Type B pancreatic cell (in vitro differentiated cells): Measurements from ENCODE around the gene TCHH. TPM values are rescaled to one million over a fixed set of nuclear protein-coding genes. Genes with fewer than 3 reads are reported as not detected.

Experiments used
- DNase-seq: peaks from one replicate; pipeline ENCODE4 v3.0.0; 2021; ENCODE audit warnings: mixed read lengths; ENCODE audit not compliant: unreplicated experiment; ENCODE audit errors: extremely low spot score
- H3K27ac Mint-ChIP-seq: 2 replicates; pipeline ENCODE4 v1.8.0; 2021; ENCODE audit warnings: mild to moderate bottlenecking, mixed read lengths
- H3K27me3 Mint-ChIP-seq: 2 replicates; pipeline ENCODE4 v1.8.0; 2021; ENCODE audit warnings: mixed read lengths
- H3K36me3 Mint-ChIP-seq: 2 replicates; pipeline ENCODE4 v1.8.0; 2021; ENCODE audit warnings: mixed read lengths
- H3K4me1 Mint-ChIP-seq: one replicate; pipeline ENCODE4 v1.8.0; 2021; ENCODE audit warnings: mixed read lengths; ENCODE audit not compliant: unreplicated experiment
- H3K4me3 Mint-ChIP-seq: 2 replicates; pipeline ENCODE4 v1.8.0; 2021; ENCODE audit warnings: mild to moderate bottlenecking, mixed read lengths
- H3K9me3 Mint-ChIP-seq: 2 replicates; pipeline ENCODE4 v1.8.0; 2021; ENCODE audit warnings: mixed read lengths
- total RNA-seq: library from RNA; stranded (reverse); gene quantifications from 2 replicates; pipeline ENCODE4 v1.2.1, GENCODE V29; 2021; ENCODE audit warnings: low replicate concordance
- TF ChIP-seq, protein P1 (sequence below): fragments of 200-600 bp; sonication (generic); conservative IDR thresholded peaks from 2 replicates; pipeline ENCODE4 v1.5.0; 2021; ENCODE audit warnings: antibody characterized with exemption, mild to moderate bottlenecking

Gene TCHH
- total RNA-seq, 1 donor from 2014 or later: 0.07 TPM

DNA sequence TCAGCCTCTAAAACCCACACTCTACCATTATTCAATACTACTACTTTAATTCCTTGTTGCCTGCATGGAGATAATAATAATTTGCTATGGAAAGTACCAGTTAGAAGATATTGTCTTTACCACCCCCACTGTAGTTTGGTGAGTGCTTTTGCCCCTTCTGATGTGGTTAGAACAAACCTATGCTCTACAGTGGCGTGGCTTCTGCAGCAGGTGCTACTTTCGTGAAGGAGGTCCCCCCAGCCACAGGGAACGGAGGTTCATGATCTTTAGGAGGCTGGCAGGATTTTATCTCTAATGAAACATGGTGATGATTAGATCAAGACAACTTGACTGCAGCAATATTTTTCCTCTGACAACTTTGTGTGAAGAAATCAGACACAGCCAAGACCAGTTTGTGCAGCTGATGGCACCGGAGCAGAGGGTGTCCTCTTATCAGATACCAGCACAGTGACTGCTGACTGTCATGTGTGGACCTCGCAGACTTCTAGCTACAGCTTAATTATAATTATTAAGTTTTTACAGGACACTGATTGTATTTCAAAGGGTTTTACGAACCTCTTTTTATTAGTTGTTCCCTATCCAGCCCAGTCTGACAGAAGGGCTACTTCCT lies 10.7 kb upstream of the TCHH start:
- no peaks in the 10 kb centered on the region for H3K36me3 Mint-ChIP-seq
- no peaks in the 10 kb centered on the region for H3K4me1 Mint-ChIP-seq
- H3K9me3 Mint-ChIP-seq: no peaks in the 10 kb centered on the region
- no peak overlapping the region for H3K4me3 Mint-ChIP-seq
- TF ChIP-seq, protein P1, sequence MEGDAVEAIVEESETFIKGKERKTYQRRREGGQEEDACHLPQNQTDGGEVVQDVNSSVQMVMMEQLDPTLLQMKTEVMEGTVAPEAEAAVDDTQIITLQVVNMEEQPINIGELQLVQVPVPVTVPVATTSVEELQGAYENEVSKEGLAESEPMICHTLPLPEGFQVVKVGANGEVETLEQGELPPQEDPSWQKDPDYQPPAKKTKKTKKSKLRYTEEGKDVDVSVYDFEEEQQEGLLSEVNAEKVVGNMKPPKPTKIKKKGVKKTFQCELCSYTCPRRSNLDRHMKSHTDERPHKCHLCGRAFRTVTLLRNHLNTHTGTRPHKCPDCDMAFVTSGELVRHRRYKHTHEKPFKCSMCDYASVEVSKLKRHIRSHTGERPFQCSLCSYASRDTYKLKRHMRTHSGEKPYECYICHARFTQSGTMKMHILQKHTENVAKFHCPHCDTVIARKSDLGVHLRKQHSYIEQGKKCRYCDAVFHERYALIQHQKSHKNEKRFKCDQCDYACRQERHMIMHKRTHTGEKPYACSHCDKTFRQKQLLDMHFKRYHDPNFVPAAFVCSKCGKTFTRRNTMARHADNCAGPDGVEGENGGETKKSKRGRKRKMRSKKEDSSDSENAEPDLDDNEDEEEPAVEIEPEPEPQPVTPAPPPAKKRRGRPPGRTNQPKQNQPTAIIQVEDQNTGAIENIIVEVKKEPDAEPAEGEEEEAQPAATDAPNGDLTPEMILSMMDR: no peak
- no peak overlapping the region for H3K27ac Mint-ChIP-seq
- no peak for DNase-seq
- H3K27me3 Mint-ChIP-seq: peaks cover 36% of the 10 kb centered on the region

DNA sequence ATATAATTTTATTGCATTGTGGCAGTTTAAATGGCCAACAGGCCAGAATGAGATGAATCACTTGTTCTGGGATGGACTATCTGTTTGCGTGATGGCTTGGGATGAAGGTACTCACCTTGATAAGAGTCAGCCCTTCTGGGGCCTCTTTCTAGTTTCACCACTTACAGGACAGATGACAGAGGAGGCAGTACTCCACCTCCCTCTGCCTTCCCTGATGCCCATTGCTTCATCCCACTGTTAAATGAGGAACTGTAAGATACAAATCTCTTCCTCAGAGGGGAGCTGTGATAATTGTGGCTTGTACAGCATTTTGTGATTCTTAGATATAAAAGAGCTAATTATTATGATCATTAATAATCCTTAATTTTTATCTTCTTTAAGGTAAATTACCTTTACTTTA lies 3.7 kb upstream of the TCHH start:
- no peak overlapping the region for H3K27ac Mint-ChIP-seq
- H3K4me1 Mint-ChIP-seq: no peaks in the 10 kb centered on the region
- H3K4me3 Mint-ChIP-seq: no peak overlapping the region
- no peaks in the 10 kb centered on the region for H3K9me3 Mint-ChIP-seq
- no peak for DNase-seq
- H3K36me3 Mint-ChIP-seq: no peaks in the 10 kb centered on the region
- peaks cover 37% of the 10 kb centered on the region for H3K27me3 Mint-ChIP-seq
- TF ChIP-seq, protein P1: no peak

DNA sequence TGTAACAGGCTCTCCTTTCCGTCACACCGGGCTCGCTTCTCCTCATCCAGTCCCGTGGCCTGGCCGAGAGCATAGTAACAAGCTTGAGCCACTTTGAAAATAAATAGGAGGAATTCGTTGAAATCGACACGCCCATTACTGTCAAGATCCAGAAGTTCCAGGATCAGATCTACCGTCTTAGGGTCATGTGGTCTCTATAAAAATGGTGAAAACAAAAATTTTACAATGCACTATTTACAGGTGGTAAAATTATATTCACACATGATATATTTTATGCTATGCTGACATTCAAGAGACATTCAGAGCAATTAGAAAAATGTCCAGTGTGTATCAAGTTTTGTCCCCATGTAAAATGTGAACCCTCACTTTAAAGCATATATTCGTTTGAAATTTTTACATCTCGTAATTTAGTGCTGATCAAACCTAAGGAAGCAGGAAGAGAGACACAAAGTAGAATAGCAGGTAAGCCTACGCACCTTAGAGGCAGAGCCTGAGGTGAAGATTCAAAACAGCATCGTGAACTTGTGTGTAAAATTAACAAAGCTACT lies 2.3 kb downstream of the TCHH start:
- peaks cover 4% of the 10 kb centered on the region for H3K36me3 Mint-ChIP-seq
- no peak for DNase-seq
- peaks cover 19% of the 10 kb centered on the region for H3K27me3 Mint-ChIP-seq
- H3K4me3 Mint-ChIP-seq: no peak overlapping the region
- no peaks in the 10 kb centered on the region for H3K4me1 Mint-ChIP-seq
- H3K27ac Mint-ChIP-seq: no peak overlapping the region
- H3K9me3 Mint-ChIP-seq: no peaks in the 10 kb centered on the region
- TF ChIP-seq, protein P1: no peak

DNA sequence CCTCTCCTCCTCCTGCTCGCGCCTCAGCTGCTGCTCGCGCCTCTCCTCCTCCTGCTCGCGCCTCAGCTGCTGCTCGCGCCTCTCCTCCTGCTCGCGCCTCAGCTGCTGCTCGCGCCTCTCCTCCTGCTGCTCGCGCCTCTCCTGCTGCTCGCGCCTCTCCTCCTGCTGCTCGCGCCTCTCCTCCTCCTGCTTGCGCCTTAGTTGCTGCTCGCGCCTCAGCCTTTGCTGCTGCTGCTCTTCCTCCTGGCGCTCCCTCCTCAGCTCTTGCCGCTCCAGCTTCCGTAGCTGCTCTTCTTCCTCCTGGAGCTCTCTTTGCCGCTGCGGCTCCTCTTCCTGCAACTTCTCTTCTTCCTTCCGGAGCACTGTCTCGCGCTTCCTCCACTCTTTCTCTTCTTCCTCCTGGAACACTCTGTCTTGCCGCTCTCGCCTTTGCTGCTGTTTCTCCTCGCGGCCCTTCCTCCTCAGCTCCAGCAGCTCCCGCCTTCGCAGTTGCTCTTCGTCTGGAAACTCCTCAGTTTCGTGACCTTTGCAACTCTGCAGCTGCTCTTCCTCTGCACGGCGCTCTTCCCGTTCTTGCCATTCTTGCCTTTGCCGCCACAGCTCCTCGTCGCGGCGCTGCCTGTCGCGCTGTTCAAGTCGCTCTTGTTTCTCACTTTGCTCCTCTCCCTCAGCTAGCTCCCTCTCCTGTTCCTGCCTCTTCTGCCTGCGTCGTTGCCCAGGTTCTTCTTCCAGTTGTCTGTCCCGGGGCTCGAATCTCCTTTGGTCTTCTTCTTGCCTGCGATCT lies 3.0 kb downstream of the TCHH start:
- H3K27ac Mint-ChIP-seq: no peak overlapping the region
- peaks cover 16% of the 10 kb centered on the region for H3K27me3 Mint-ChIP-seq
- peaks cover 8% of the 10 kb centered on the region for H3K36me3 Mint-ChIP-seq
- no peaks in the 10 kb centered on the region for H3K9me3 Mint-ChIP-seq
- TF ChIP-seq, protein P1: no peak
- DNase-seq: no peak
- H3K4me1 Mint-ChIP-seq: no peaks in the 10 kb centered on the region
- no peak overlapping the region for H3K4me3 Mint-ChIP-seq

DNA sequence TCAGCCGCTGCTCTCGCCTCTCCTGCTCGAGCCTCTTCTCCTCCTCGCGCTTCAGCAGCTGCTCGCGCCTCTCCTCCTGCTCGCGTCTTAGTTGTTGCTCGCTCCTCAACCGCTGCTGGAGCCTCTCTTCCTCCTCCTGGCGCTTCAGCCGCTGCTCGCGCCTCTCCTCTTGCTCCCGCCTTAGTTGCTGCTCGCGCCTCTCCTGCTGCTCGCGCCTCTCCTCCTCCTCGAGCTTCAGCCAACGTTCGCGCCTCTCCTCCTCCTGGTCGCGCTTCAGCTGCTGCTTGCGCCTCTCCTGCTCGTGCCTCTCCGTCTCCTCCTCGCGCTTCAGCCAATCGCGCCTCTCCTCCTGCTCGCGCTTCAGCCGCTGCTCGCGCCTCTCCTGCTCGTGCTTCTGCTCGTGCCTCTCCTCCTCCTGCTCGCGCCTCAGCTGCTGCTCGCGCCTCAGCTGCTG lies 3.7 kb downstream of the TCHH start:
- H3K36me3 Mint-ChIP-seq: peaks cover 8% of the 10 kb centered on the region
- H3K9me3 Mint-ChIP-seq: no peaks in the 10 kb centered on the region
- H3K27me3 Mint-ChIP-seq: peaks cover 8% of the 10 kb centered on the region
- no peak overlapping the region for H3K27ac Mint-ChIP-seq
- TF ChIP-seq, protein P1: no peak
- no peak for DNase-seq
- no peaks in the 10 kb centered on the region for H3K4me1 Mint-ChIP-seq
- H3K4me3 Mint-ChIP-seq: no peak overlapping the region
